HL-60 (cell line): ENCODE data around the gene IDH3A.

Experiments used
- DNase-seq, 2 experiments: peaks; one replicate each; pipeline ENCODE4 v3.0.0-alpha.2; 2010 to 2020; ENCODE audit warnings: low read depth in 1 of 2, low spot score in 1 of 2
- H3K27ac ChIP-seq: fragments of 250-450 bp; sonication (Bioruptor Pico); replicated peaks from 2 replicates; pipeline ENCODE4 v1.5.1; 2020; ENCODE audit warnings: mild to moderate bottlenecking, moderate library complexity
- H3K27me3 ChIP-seq: fragments of 250-450 bp; sonication (Bioruptor Pico); 2 replicates; pipeline ENCODE4 v1.5.1; 2021; ENCODE audit warnings: mild to moderate bottlenecking, moderate library complexity; ENCODE audit not compliant: insufficient read depth, poor library complexity, severe bottlenecking
- H3K4me3 ChIP-seq: replicated peaks from 2 replicates; pipeline ENCODE4 v1.5.1; 2011; ENCODE audit warnings: mild to moderate bottlenecking, control low read depth, low read length; ENCODE audit not compliant: insufficient read depth
- GABPA ChIP-seq: IDR thresholded peaks from 2 replicates; pipeline ENCODE4 v1.6.1; 2012; ENCODE audit warnings: low read depth
- POLR2AphosphoS5 ChIP-seq: IDR thresholded peaks from 2 replicates; pipeline ENCODE4 v1.6.1; 2012; ENCODE audit warnings: low read depth
- REST ChIP-seq: IDR thresholded peaks from 2 replicates; pipeline ENCODE4 v1.6.1; 2012; ENCODE audit warnings: low read depth; ENCODE audit not compliant: insufficient replicate concordance
- SPI1 ChIP-seq: IDR thresholded peaks from 2 replicates; pipeline ENCODE4 v1.6.1; 2012; ENCODE audit warnings: low read depth, mild to moderate bottlenecking, borderline replicate concordance
- TF ChIP-seq, protein P1 (sequence below): IDR thresholded peaks from one replicate; pipeline ENCODE4 v1.5.1; 2011; ENCODE audit warnings: low read length, control low read depth, inconsistent platforms; ENCODE audit not compliant: insufficient read depth

IDH3A gene

GRCh38 chr15:78108300-78109084 is 40.7 kb upstream of the IDH3A start:
- peak; percentile 63 to 91 for DNase-seq
- Histone ChIP-seq H3K27me3 (no peaks in the 10 kb centered on the region), H3K27ac (no peak overlapping the region), H3K4me3 (no peak overlapping the region)
- TF ChIP-seq, protein P1, sequence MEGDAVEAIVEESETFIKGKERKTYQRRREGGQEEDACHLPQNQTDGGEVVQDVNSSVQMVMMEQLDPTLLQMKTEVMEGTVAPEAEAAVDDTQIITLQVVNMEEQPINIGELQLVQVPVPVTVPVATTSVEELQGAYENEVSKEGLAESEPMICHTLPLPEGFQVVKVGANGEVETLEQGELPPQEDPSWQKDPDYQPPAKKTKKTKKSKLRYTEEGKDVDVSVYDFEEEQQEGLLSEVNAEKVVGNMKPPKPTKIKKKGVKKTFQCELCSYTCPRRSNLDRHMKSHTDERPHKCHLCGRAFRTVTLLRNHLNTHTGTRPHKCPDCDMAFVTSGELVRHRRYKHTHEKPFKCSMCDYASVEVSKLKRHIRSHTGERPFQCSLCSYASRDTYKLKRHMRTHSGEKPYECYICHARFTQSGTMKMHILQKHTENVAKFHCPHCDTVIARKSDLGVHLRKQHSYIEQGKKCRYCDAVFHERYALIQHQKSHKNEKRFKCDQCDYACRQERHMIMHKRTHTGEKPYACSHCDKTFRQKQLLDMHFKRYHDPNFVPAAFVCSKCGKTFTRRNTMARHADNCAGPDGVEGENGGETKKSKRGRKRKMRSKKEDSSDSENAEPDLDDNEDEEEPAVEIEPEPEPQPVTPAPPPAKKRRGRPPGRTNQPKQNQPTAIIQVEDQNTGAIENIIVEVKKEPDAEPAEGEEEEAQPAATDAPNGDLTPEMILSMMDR = peak; percentile 82
- TF ChIP-seq POLR2AphosphoS5 (no peak), GABPA (no peak)

GRCh38 chr15:78109156-78109555 is 40.0 kb upstream of the IDH3A start:
- DNase-seq = no peak
- H3K27me3 ChIP-seq = no peaks in the 10 kb centered on the region
- no peak overlapping the region for H3K4me3 ChIP-seq
- no peak for TF ChIP-seq POLR2AphosphoS5
- no peak for TF ChIP-seq SPI1
- TF ChIP-seq REST = no peak
- no peak for TF ChIP-seq GABPA
- TF ChIP-seq, protein P1 = no peak
- H3K27ac ChIP-seq = no peak overlapping the region

GRCh38 chr15:78110096-78110495 is 39.1 kb upstream of the IDH3A start:
- Histone ChIP-seq H3K27me3 (no peaks in the 10 kb centered on the region), H3K4me3 (no peak overlapping the region), H3K27ac (no peak overlapping the region)
- DNase-seq = no peak
- TF ChIP-seq POLR2AphosphoS5 (no peak), GABPA (no peak), SPI1 (no peak), REST (no peak)
- TF ChIP-seq, protein P1 = no peak
